ENCODE data around the gene PPP1R2. TPM values are rescaled to one million over a fixed set of nuclear protein-coding genes. Genes with fewer than 3 reads are reported as not detected.

The PPP1R2 gene
- total and polyA plus RNA-seq, 9 of the 15 experiments (the other 6 are each of a cell fraction or from before 2014, with no cell fraction given), result 9.4 to 115 (median 40.3) TPM

GRCh38 chr3:195524171-195524896, 18.8 kb downstream of the PPP1R2 start (continued):
- TF ChIP-seq, protein P1, sequence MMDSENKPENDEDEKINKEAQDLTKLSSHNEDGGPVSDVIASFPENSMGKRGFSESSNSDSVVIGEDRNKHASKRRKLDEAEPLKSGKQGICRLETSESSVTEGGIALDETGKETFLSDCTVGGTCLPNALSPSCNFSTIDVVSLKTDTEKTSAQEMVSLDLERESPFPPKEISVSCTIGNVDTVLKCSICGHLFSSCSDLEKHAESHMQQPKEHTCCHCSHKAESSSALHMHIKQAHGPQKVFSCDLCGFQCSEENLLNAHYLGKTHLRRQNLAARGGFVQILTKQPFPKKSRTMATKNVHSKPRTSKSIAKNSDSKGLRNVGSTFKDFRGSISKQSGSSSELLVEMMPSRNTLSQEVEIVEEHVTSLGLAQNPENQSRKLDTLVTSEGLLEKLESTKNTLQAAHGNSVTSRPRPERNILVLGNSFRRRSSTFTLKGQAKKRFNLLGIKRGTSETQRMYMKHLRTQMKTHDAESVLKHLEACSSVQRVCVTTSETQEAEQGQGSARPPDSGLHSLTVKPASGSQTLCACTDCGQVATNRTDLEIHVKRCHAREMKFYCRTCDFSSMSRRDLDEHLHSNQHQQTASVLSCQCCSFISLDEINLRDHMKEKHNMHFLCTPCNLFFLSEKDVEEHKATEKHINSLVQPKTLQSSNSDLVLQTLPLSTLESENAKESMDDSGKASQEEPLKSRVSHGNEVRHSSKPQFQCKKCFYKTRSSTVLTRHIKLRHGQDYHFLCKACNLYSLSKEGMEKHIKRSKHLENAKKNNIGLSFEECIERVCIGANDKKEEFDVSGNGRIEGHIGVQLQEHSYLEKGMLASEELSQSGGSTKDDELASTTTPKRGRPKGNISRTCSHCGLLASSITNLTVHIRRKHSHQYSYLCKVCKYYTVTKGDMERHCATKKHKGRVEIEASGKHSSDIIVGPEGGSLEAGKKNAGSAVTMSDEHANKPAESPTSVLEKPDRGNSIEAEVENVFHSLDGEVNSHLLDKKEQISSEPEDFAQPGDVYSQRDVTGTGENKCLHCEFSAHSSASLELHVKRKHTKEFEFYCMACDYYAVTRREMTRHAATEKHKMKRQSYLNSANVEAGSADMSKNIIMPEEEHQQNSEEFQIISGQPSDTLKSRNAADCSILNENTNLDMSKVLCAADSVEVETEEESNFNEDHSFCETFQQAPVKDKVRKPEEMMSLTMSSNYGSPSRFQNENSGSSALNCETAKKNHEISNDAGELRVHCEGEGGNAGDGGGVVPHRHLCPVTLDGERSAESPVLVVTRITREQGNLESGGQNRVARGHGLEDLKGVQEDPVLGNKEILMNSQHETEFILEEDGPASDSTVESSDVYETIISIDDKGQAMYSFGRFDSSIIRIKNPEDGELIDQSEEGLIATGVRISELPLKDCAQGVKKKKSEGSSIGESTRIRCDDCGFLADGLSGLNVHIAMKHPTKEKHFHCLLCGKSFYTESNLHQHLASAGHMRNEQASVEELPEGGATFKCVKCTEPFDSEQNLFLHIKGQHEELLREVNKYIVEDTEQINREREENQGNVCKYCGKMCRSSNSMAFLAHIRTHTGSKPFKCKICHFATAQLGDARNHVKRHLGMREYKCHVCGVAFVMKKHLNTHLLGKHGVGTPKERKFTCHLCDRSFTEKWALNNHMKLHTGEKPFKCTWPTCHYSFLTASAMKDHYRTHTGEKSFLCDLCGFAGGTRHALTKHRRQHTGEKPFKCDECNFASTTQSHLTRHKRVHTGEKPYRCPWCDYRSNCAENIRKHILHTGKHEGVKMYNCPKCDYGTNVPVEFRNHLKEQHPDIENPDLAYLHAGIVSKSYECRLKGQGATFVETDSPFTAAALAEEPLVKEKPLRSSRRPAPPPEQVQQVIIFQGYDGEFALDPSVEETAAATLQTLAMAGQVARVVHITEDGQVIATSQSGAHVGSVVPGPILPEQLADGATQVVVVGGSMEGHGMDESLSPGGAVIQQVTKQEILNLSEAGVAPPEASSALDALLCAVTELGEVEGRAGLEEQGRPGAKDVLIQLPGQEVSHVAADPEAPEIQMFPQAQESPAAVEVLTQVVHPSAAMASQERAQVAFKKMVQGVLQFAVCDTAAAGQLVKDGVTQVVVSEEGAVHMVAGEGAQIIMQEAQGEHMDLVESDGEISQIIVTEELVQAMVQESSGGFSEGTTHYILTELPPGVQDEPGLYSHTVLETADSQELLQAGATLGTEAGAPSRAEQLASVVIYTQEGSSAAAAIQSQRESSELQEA (IDR thresholded peaks at IDR 0.05; ENCODE audit: low read depth), result no peak
- TF ChIP-seq CTCF (IDR thresholded peaks at IDR 0.05 in 2 of 3, conservative IDR thresholded peaks at IDR 0.05 in 1 of 3; ENCODE audit: insufficient read depth in 2 of 3, low read depth in 1 of 3, low read length in 3 of 3), result no peak
- TF ChIP-seq C11orf30 (IDR thresholded peaks at IDR 0.05; ENCODE audit: low read depth), result no peak
- TF ChIP-seq, protein P2, sequence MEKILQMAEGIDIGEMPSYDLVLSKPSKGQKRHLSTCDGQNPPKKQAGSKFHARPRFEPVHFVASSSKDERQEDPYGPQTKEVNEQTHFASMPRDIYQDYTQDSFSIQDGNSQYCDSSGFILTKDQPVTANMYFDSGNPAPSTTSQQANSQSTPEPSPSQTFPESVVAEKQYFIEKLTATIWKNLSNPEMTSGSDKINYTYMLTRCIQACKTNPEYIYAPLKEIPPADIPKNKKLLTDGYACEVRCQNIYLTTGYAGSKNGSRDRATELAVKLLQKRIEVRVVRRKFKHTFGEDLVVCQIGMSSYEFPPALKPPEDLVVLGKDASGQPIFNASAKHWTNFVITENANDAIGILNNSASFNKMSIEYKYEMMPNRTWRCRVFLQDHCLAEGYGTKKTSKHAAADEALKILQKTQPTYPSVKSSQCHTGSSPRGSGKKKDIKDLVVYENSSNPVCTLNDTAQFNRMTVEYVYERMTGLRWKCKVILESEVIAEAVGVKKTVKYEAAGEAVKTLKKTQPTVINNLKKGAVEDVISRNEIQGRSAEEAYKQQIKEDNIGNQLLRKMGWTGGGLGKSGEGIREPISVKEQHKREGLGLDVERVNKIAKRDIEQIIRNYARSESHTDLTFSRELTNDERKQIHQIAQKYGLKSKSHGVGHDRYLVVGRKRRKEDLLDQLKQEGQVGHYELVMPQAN (IDR thresholded peaks at IDR 0.05; ENCODE audit: borderline replicate concordance), result no peak
- TF ChIP-seq ZFPM2 (CRISPR knock-in tag; IDR thresholded peaks at IDR 0.05), result no peak
- TF ChIP-seq, protein P3, sequence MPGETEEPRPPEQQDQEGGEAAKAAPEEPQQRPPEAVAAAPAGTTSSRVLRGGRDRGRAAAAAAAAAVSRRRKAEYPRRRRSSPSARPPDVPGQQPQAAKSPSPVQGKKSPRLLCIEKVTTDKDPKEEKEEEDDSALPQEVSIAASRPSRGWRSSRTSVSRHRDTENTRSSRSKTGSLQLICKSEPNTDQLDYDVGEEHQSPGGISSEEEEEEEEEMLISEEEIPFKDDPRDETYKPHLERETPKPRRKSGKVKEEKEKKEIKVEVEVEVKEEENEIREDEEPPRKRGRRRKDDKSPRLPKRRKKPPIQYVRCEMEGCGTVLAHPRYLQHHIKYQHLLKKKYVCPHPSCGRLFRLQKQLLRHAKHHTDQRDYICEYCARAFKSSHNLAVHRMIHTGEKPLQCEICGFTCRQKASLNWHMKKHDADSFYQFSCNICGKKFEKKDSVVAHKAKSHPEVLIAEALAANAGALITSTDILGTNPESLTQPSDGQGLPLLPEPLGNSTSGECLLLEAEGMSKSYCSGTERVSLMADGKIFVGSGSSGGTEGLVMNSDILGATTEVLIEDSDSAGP (CRISPR knock-in tag; IDR thresholded peaks at IDR 0.05), result no peak
- no peak for TF ChIP-seq FIP1L1 (IDR thresholded peaks at IDR 0.05; ENCODE audit: low read depth, low read length, poor library complexity, severe bottlenecking)

Measured in K562 (cell line).